ENCODE results near the gene TMED9. TPM values are rescaled to one million over a fixed set of nuclear protein-coding genes. Genes with fewer than 3 reads are reported as not detected.

TMED9 gene
- total RNA-seq, 1 experiment from 2014 or later: 240 TPM

DNA sequence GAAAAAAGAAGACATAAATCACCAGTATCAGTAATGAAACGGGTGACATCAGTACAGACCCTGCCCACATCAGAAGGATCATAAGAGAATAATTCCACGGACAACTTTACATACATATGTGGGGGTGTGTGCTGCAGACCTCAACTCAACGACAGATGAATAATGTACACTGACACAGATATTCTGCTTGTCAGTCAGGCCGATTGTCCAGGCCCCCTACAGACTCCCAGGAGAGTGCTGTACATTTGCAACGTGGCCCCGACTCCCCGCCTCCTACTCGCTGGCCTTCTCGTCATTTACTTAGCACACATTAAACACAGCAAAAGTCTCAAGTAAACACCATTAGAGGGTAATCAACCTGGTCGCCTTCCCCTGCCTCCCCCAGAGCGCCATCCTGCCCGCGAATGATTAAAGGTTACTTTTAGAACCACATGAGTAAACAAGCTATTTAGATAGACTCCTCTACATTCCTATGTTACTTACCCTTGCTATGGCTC lies 3.5 kb upstream of the TMED9 start:
- Mint-ChIP-seq H3K27ac (ENCODE audit: unreplicated experiment) (peak overlapping the region; percentile 49), H3K27me3 (ENCODE audit: insufficient read depth, unreplicated experiment) (peaks cover 8% of the 10 kb centered on the region), H3K4me3 (ENCODE audit: unreplicated experiment) (peak overlapping the region; percentile 68), H3K36me3 (ENCODE audit: insufficient read depth, unreplicated experiment) (peaks cover 22% of the 10 kb centered on the region), H3K4me1 (ENCODE audit: low read depth, unreplicated experiment) (peaks cover 20% of the 10 kb centered on the region), H3K9me3 (ENCODE audit: unreplicated experiment) (no peaks in the 10 kb centered on the region)
- H3K27me3 ChIP-seq (replicated peaks; ENCODE audit: control insufficient read depth, insufficient read depth, low read length): no peaks in the 10 kb centered on the region; the same call in none of the 2 replicates
- H3K36me3 ChIP-seq (ENCODE audit: control insufficient read depth, insufficient read depth, low read length): peaks cover 4% of the 10 kb centered on the region
- DNase-seq: peak; percentile 79 to 84
- no peaks in the 10 kb centered on the region for H3K9me3 ChIP-seq
- H3K4me3 ChIP-seq (ENCODE audit: low read depth, low read length): no peak overlapping the region
- H3K4me1 ChIP-seq: peaks cover 22% of the 10 kb centered on the region
- intact Hi-C loops (cut with micrococcal nuclease; ENCODE audit: unreplicated experiment): loop anchor here (1.0 kb wide), 2 partner anchors 31 to 71 kb away; no protein-coding TSS in a partner anchor
- CTCF ChIA-PET: interaction anchor here (1.0 to 1.5 kb wide), 2 partner anchors 11 to 19 kb away, joined by 3 read pairs; no protein-coding TSS in a partner anchor
- no TSS peak for BruUV-seq (replicated peaks)
- peak in 1 of 2 experiments; percentile 13 for TF ChIP-seq CTCF (IDR thresholded peaks at IDR 0.05; ENCODE audit: insufficient read depth in 1 of 2, low read depth in 1 of 2, low read length in 1 of 2, severe bottlenecking in 1 of 2, unreplicated experiment in 1 of 2)
- POLR2A ChIA-PET: interaction anchor here (0.7 kb wide), 2 partner anchors 68 to 162 kb away, joined by 3 to 4 read pairs; partner anchors contain the start of gene GRK6

DNA sequence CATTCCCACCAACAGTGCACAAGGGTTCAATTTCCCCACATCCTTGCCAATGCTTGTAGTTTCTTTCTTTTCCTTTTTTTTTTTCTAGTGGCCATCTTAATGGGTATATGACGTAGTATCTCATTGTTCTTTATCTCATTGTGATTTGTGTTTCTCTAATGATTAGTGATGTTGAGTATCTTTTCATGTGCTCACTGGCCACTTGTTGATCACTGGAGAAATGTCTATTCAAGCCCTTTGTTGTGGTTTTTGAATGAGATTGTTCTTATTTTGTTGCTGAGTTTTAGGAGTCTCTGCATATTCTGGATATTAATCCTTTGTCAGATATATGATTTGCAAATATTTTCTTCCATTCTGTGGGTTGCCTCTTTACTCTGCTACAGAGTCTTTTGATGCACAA lies 1.6 kb upstream of the TMED9 start:
- Mint-ChIP-seq H3K27ac (ENCODE audit: unreplicated experiment) (no peak overlapping the region), H3K4me3 (ENCODE audit: unreplicated experiment) (no peak overlapping the region), H3K36me3 (ENCODE audit: insufficient read depth, unreplicated experiment) (peaks cover 38% of the 10 kb centered on the region), H3K27me3 (ENCODE audit: insufficient read depth, unreplicated experiment) (peaks cover 3% of the 10 kb centered on the region), H3K4me1 (ENCODE audit: low read depth, unreplicated experiment) (peaks cover 20% of the 10 kb centered on the region), H3K9me3 (ENCODE audit: unreplicated experiment) (no peaks in the 10 kb centered on the region)
- no TSS peak for BruUV-seq (replicated peaks)
- POLR2A ChIA-PET: no interaction called here
- H3K36me3 ChIP-seq (ENCODE audit: control insufficient read depth, insufficient read depth, low read length): peaks cover 15% of the 10 kb centered on the region
- H3K4me1 ChIP-seq: peaks cover 22% of the 10 kb centered on the region
- intact Hi-C loops (cut with micrococcal nuclease; ENCODE audit: unreplicated experiment): no loop called here
- no peak for TF ChIP-seq CTCF (IDR thresholded peaks at IDR 0.05; ENCODE audit: insufficient read depth in 1 of 2, low read depth in 1 of 2, low read length in 1 of 2, severe bottlenecking in 1 of 2, unreplicated experiment in 1 of 2)
- no peak overlapping the region for H3K4me3 ChIP-seq (ENCODE audit: low read depth, low read length)
- CTCF ChIA-PET: no interaction called here
- DNase-seq: no peak
- H3K27me3 ChIP-seq (replicated peaks; ENCODE audit: control insufficient read depth, insufficient read depth, low read length): no peaks in the 10 kb centered on the region
- H3K9me3 ChIP-seq: no peaks in the 10 kb centered on the region

DNA sequence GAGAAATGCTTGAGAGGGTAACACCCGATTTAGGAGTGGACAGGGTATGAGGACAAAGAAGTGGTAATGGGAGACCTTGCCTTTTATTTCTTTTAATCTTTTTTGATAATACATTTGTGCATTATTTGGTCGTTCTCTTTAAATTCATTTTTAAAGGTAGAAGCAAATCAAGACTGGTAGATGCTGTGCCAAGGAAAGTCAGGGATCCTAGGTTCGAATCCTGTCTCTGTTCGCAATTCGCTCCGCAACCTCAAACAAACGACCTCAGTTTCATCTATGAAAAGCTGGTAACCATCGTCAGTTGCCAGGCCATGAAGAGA lies 353 bp upstream of the TMED9 start:
- Mint-ChIP-seq H3K36me3 (ENCODE audit: insufficient read depth, unreplicated experiment) (peaks cover 50% of the 10 kb centered on the region), H3K9me3 (ENCODE audit: unreplicated experiment) (no peaks in the 10 kb centered on the region), H3K27ac (ENCODE audit: unreplicated experiment) (peak overlapping the region; percentile 88), H3K27me3 (ENCODE audit: insufficient read depth, unreplicated experiment) (no peaks in the 10 kb centered on the region), H3K4me3 (ENCODE audit: unreplicated experiment) (peak overlapping the region; percentile 84), H3K4me1 (ENCODE audit: low read depth, unreplicated experiment) (peaks cover 20% of the 10 kb centered on the region)
- no TSS peak for BruUV-seq (replicated peaks)
- peak overlapping the region; percentile 87 for H3K4me3 ChIP-seq (ENCODE audit: low read depth, low read length)
- H3K27me3 ChIP-seq (replicated peaks; ENCODE audit: control insufficient read depth, insufficient read depth, low read length): no peaks in the 10 kb centered on the region
- POLR2A ChIA-PET: interaction anchor here (0.8 to 1.4 kb wide), 2 partner anchors 12 to 16 kb away, joined by 3 to 4 read pairs; no protein-coding TSS in a partner anchor
- H3K36me3 ChIP-seq (ENCODE audit: control insufficient read depth, insufficient read depth, low read length): peaks cover 15% of the 10 kb centered on the region
- H3K9me3 ChIP-seq: no peaks in the 10 kb centered on the region
- CTCF ChIA-PET: interaction anchor here (0.6 to 1.5 kb wide), 3 partner anchors 16 to 91 kb away, joined by 3 to 7 read pairs (median 4); no protein-coding TSS in a partner anchor
- DNase-seq: no peak
- intact Hi-C loops (cut with micrococcal nuclease; ENCODE audit: unreplicated experiment): no loop called here
- H3K4me1 ChIP-seq: peaks cover 22% of the 10 kb centered on the region
- no peak for TF ChIP-seq CTCF (IDR thresholded peaks at IDR 0.05; ENCODE audit: insufficient read depth in 1 of 2, low read depth in 1 of 2, low read length in 1 of 2, severe bottlenecking in 1 of 2, unreplicated experiment in 1 of 2)

Measured in Caco-2 (cell line).